Measurements from ENCODE around the gene KIF3C. TPM values are rescaled to one million over a fixed set of nuclear protein-coding genes. Genes with fewer than 3 reads are reported as not detected.
A peak's percentile ranks its signal among the peaks of the same experiment; 100 is the strongest.

KIF3C gene
- total RNA-seq, 2 donors from 2014 or later, result 0.48 to 6.7 TPM

- Mint-ChIP-seq H3K9me3 (no peaks in the 10 kb centered on the region), H3K36me3 (peaks cover 9 to 15% of the 10 kb centered on the region in 2 donors), H3K27ac (peak within 1 kb of the TSS; percentile 97)
- DNase-seq (ENCODE audit: low spot score in 2 of 2) (peak; percentile 97 to 99), ATAC-seq (peak; percentile 88 to 89)
These were observed 103.8 kb downstream of the KIF3C start, which contains the start of gene ASXL2 for GRCh38 chr2:25878361-25879132. Gene ASXL2, minus strand, starts transcription at chr2:25878487. Its CDS starts 265 bp downstream, at chr2:25878222.

GRCh38 chr2:25877431-25878360 lies 104.6 kb downstream of the KIF3C start:
- H3K9me3 Mint-ChIP-seq, result no peaks in the 10 kb centered on the region
- peak; percentile 61 to 69 for DNase-seq (ENCODE audit: low spot score in 2 of 2)
- ATAC-seq, result peak; percentile 52 to 53
- H3K36me3 Mint-ChIP-seq, result peaks cover 9 to 15% of the 10 kb centered on the region in 2 donors
- H3K27ac Mint-ChIP-seq, result peak overlapping the region; percentile 97

Other genes with a start within 250 kb of the KIF3C start
- 10 to 100 TPM; 31.8 to 40.2 TPM for gene ASXL2, start 104.0 kb downstream of the KIF3C start, total RNA-seq
- gene RAB10, start 51.6 kb upstream of the KIF3C start, total RNA-seq, result 10 to 100 TPM; 83.1 to 90.1 TPM
- 10 to 100 TPM in 1 of 2 donors, under 1 TPM in 1; 0.96 to 10.4 TPM for gene GAREM2, start 190.6 kb upstream of the KIF3C start, total RNA-seq

Measured in activated naive CD4-positive, alpha-beta T cell treated with anti-CD3 and anti-CD28 coated beads, Interleukin-2, amount 50 U/mL, for 72 hours (primary cell).